Adrenal gland (tissue), 12 donors: ENCODE measurements around the gene KCTD2. TPM values are rescaled to one million over a fixed set of nuclear protein-coding genes. Genes with fewer than 3 reads are reported as not detected.

Experiments used
- DNase-seq, 7 donors: peaks; one replicate each; pipeline ENCODE4 v3.0.0-alpha.2; 2019 to 2020
- H3K27ac ChIP-seq, 5 donors: fragments of 200-600 bp; sonication (generic) in 4 of 5; 1 replicate in 3 of 5; 2 replicates in 2 of 5; pipeline versions ENCODE4 v1.5.1 to v1.8.0; 2016 to 2020; ENCODE audit warnings: mild to moderate bottlenecking in 1 of 5
- H3K27me3 ChIP-seq: fragments of 200-600 bp; 2 replicates; pipeline ENCODE4 v1.8.0; 2021
- H3K36me3 ChIP-seq, 2 donors: fragments of 200-600 bp; replicated peaks in 1 of 2; 1 replicate in 1 of 2; 2 replicates in 1 of 2; pipeline versions ENCODE4 v1.5.1 to v1.8.0; 2018 to 2022
- H3K4me1 ChIP-seq, 2 donors: fragments of 200-600 bp; replicated peaks in 1 of 2; 1 replicate in 1 of 2; 2 replicates in 1 of 2; pipeline versions ENCODE4 v1.5.1 to v1.8.0; 2018 to 2021
- H3K4me3 ChIP-seq, 4 donors: fragments of 200-600 bp; sonication (generic) in 3 of 4; one replicate each; pipeline ENCODE4 v1.5.1; 2016 to 2018
- H3K9me3 ChIP-seq, 3 donors: fragments of 200-600 bp; sonication (generic) in 1 of 3; replicated peaks in 1 of 3; 1 replicate in 2 of 3; 2 replicates in 1 of 3; pipeline versions ENCODE4 v1.5.1 to v1.8.0; 2016 to 2021
- CTCF ChIP-seq, 6 experiments: fragments of 450-650 bp in 4 of 6; fragments of 200-600 bp in 2 of 6; sonication (generic) in 1 of 6; IDR thresholded peaks; 1 replicate in 5 of 6; 2 replicates in 1 of 6; pipeline versions ENCODE4 v1.5.1 to v1.8.0; 2016 to 2021; ENCODE audit warnings: antibody characterized with exemption in 6 of 6, mild to moderate bottlenecking in 2 of 6, moderate library complexity in 1 of 6
- POLR2A ChIP-seq, 2 donors: fragments of 450-650 bp; IDR thresholded peaks; one replicate each; pipeline ENCODE4 v1.6.1; 2017; ENCODE audit warnings: antibody characterized with exemption in 2 of 2, mild to moderate bottlenecking in 2 of 2, moderate library complexity in 1 of 2
- WGBS, 4 donors: extraction: QIAGEN DNeasy Blood & Tissue Kit in 2 of 4; methylation state at CpG; one replicate each; pipeline versions ENCODE4 v1.1.5 to v1.1.7; 2013 to 2017; 5-methylcytosine and 5-hydroxymethylcytosine counted together
- intact Hi-C, 2 donors: fragments of 100-400 bp; cut with DNase I; formaldehyde crosslinking; loops; one replicate each; pipeline versions ENCODE4 v1.14.1 to v1.15.0; 2022 to 2023
- polyA plus RNA-seq, 3 donors: library from polyadenylated mRNA; stranded (reverse); fragments of 200-250 nt in 2 of 3; fragments of 350-450 nt in 1 of 3; fragmentation: Illumina TruSeq in 1 of 3; extraction: RNeasy Lipid Tissue Mini Kit (QIAGEN cat#74804) in 1 of 3; gene quantifications; one replicate each; pipeline ENCODE4 v1.2.3, GENCODE V29; 2013 to 2014
- total RNA-seq, 9 donors: library from RNA; depleted of rRNA in 4 of 9; stranded (reverse); fragments of >200 nt in 4 of 9; fragments of 120-200 nt in 1 of 9; fragmentation: NEBNext Ultra II Directional in 1 of 9; extraction: Animal tissue kit (Norgen Biotek cat#: 25700) in 1 of 9; gene quantifications; one replicate each; pipeline versions ENCODE4 v1.1.0 to v1.2.4, GENCODE V29; 2013 to 2023
- donor health status: healthy with polysubstance abuse.
- donor health status: Bipolar disorder and iron deficiency.
- donor health status: DM: yes; HTN: yes; CAD: no.
- donor health status: DM: no; HTN: no; CAD: no.
- donor health status: DM: no; HTN: no; CAD: no.
- donor health status: DM: yes; HTN: yes; CAD: no.

KCTD2 gene
- total and polyA plus RNA-seq, 12 donors: 20.6 to 52.4 (median 40.5) TPM

- DNase-seq: no peak
- Histone ChIP-seq H3K27ac (no peak overlapping the region), H3K4me3 (no peak overlapping the region), H3K27me3 (no peaks in the 10 kb centered on the region), H3K9me3 (no peaks in the 10 kb centered on the region), H3K4me1 (peaks cover 0 to 20% of the 10 kb centered on the region in 2 donors), H3K36me3 (peaks cover 0 to 4% of the 10 kb centered on the region in 2 donors)
- WGBS, 4 donors: 50 to 66% (median 59%) methylated on average over 2 of the region's 2 CpGs
- intact Hi-C loops: loop anchor here (5.0 to 10.0 kb wide), 2 partner anchors 47 to 56 kb away; no protein-coding TSS in a partner anchor
- TF ChIP-seq CTCF (IDR thresholded peaks at IDR 0.05): no peak
- TF ChIP-seq POLR2A (IDR thresholded peaks at IDR 0.05): no peak
These were observed 37.8 kb upstream of the KCTD2 start for GRCh38 chr17:75009139-75009724.

DNA sequence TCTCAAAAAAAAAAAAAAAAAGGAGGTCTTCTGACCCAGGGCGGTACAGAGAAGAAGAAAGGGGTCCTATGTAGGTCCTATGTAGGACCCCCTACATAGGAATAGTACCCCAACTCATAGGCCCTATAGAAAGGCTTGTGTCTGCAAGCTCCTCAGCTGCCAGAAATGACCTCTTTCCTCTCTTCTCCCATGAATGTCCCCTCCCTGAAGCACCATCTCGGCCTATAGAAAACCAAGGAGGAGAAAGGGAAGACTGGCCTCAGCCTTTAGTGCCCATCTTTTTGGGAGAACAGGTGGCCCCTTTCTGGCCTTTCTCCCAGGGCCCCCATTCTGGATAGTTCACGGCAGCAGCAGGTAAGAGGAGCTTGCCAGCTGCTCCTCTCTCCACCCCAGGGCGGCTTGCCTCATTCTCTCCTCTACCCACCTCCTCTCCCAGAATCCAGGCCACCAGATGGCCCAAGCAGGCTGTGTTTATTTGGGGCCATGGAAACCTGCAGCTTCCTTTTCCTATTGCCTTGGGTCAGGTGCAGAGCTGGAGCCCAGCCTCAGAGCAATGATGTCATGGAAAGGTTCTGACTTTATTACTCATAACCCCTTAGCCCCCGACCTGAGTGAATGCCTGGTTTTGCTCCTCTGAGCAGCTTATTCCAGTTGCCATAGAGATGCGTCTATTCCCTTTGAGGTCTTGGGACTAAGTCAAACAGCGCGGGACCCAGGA lies 36.2 kb upstream of the KCTD2 start:
- Histone ChIP-seq H3K27me3 (no peaks in the 10 kb centered on the region), H3K4me1 (peaks cover 0 to 20% of the 10 kb centered on the region in 2 donors), H3K36me3 (no peaks in the 10 kb centered on the region), H3K4me3 (no peak overlapping the region), H3K9me3 (no peaks in the 10 kb centered on the region), H3K27ac (peak overlapping the region in 1 of 5 donors; percentile 83)
- TF ChIP-seq CTCF (IDR thresholded peaks at IDR 0.05): no peak
- TF ChIP-seq POLR2A (IDR thresholded peaks at IDR 0.05): no peak
- peak in 3 of 7 donors; percentile 29 to 90 (median 51) for DNase-seq
- WGBS, 4 donors: 59 to 80% (median 75%) methylated on average over 8 of the region's 8 CpGs
- intact Hi-C loops: no loop called here

GRCh38 chr17:75011401-75012095 lies 35.5 kb upstream of the KCTD2 start:
- no peaks in the 10 kb centered on the region for H3K9me3 ChIP-seq
- TF ChIP-seq POLR2A (IDR thresholded peaks at IDR 0.05) (no peak), CTCF (IDR thresholded peaks at IDR 0.05) (no peak)
- no peaks in the 10 kb centered on the region for H3K27me3 ChIP-seq
- H3K36me3 ChIP-seq: no peaks in the 10 kb centered on the region
- 53 to 67% (median 60%) methylated on average over 13 of the region's 13 CpGs for WGBS, 4 donors
- DNase-seq: peak in 5 of 7 donors; percentile 39 to 87 (median 49)
- H3K27ac ChIP-seq: peak overlapping the region in 4 of 5 donors; percentile 33 to 83 (median 65)
- H3K4me3 ChIP-seq: peak overlapping the region in 2 of 4 donors; percentile 49 to 52
- intact Hi-C loops: no loop called here
- peaks cover 0 to 20% of the 10 kb centered on the region in 2 donors for H3K4me1 ChIP-seq

DNA sequence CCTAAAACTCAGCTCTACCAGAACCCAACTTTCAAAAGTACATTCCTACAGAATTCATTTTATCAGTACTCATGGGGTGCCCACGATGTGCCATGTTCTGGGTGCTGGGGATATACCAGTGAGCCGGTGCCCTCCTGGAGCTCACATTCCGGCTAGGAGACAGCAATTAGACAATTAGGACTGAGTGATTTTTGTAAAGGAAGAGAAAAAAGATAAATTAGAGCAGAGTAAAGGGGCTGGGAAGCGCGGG lies 35.0 kb upstream of the KCTD2 start:
- H3K36me3 ChIP-seq: no peaks in the 10 kb centered on the region
- intact Hi-C loops: no loop called here
- peaks cover 0 to 20% of the 10 kb centered on the region in 2 donors for H3K4me1 ChIP-seq
- no peak for DNase-seq
- H3K9me3 ChIP-seq: no peaks in the 10 kb centered on the region
- no peaks in the 10 kb centered on the region for H3K27me3 ChIP-seq
- peak overlapping the region in 2 of 4 donors; percentile 49 to 52 for H3K4me3 ChIP-seq
- WGBS, 4 donors: 21 to 32% (median 27%) methylated on average over 5 of the region's 5 CpGs
- H3K27ac ChIP-seq: peak overlapping the region; percentile 11 to 83 (median 52)
- no peak for TF ChIP-seq POLR2A (IDR thresholded peaks at IDR 0.05)
- no peak for TF ChIP-seq CTCF (IDR thresholded peaks at IDR 0.05)
